NCI-H1417 (cell line): Measurements from ENCODE around the gene GLB1L.

Experiments
- DNase-seq, 3 experiments: peaks; one replicate each; lab custom pipeline; 2025; lab: John Stamatoyannopoulos, UW

Gene GLB1L

DNA sequence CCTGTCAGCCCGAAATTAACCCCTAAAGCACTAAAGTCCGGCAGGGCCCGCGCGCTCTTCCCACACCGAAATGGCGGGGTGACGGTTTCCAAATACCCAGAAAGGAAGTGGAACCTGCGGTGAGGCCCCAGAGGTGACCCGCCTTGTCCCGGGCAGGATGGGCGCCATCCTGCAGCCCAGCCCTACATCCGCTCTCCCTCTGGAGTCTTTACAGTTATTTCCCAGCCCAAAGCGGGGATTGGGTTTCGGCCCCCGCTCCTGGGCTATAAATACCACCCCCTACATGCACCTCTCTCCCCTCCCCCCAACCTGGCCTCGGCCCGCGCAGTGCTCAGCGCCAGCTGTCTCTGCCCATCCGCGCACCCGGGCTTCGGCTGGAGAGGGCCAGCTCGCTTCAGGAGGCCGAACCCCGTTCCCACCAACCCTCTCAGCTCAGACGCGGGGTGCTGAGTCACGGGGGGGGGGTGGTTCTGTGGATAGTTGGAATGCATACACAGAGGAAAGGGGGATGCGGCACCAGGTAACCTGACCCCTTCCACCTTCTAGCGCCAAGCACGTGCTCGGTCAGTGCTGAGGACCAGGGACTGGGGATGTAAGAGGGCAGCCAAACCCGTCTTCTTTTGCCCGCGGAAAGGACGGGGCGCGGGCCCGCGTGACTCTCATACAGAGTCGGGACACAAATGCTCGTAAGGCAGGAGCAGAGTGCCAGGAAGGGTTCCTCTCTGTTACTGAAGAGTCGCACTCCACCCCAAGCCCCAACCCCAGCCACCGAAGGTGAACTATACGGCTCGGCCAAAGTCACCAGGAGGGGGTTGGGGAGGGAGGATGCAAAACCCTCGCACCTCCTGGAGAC, 7.9 kb upstream of the GLB1L start, which contains the start of gene TUBA4B:
TUBA4B (plus strand) TSS at position 344 of the 853 bp plus-strand sequence; CDS start at position 509, 165 bp downstream.
- peak in 2 of 3 experiments; percentile 36 to 51 for DNase-seq

GRCh38 chr2:219252570-219252899, 7.3 kb upstream of the GLB1L start:
- peak in 2 of 3 experiments; percentile 36 to 60 for DNase-seq

DNA sequence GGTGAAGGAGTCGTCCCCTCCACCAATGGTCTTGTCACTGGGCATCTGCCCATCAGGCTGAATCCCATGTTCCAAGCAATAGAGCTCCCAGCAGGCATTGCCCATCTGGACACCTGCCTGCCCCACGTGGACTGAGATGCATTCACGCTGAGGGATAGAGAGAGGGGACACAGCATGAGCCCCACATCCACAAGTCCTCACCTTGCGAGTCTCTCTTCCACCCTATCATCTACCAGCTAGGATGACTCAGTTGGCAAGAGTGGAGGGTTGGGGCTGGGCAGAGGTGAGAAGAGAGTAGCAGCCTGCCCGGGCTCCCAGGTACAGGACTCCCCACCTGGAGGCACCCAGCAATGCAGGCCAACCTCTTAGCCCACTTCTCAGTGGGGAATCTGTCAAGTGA, 6.8 kb upstream of the GLB1L start:
- DNase-seq = peak in 2 of 3 experiments; percentile 39 to 66

DNA sequence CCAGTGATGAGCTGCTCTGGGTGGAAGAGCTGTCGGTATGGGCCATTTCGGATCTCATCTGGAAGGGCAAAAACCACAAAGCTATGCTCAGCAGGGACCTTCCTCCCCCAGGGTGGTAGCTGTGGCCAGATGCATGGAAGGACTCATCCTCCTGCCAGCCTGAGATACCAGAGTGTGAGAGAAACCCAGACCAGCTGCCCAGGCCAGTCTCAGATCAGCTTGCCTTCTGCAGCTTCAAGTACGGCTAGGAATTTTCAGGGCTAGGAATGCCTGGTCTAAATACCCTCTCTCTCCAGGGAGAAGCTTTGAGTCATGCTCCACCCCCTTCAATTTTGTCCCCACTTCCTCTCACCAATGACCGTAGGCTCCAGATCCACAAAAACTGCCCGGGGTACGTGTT, 6.4 kb upstream of the GLB1L start:
- DNase-seq = no peak

GRCh38 chr2:219250049-219250781, 5.0 kb upstream of the GLB1L start:
- DNase-seq = no peak

GRCh38 chr2:219249203-219249980, 4.1 kb upstream of the GLB1L start:
- DNase-seq = peak in 2 of 3 experiments; percentile 80 to 92

DNA sequence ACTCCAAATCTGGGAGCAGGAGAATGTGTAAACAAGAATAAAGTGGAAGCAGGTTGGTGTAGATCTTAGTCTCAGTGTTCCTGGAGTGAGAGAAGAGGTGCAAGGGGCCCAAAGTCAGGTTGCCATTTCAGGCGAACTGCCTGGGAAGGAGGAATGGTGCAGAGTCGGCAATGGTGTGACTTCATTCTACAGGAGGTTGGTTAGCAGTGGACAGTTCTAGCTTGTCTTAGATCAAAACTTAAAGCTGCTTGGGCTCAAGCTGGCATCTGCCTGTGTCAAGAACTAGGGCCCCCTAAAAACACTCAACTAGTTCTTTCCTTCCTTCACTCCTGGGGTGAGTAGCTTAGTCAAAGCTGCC, 3.6 kb upstream of the GLB1L start:
- no peak for DNase-seq

DNA sequence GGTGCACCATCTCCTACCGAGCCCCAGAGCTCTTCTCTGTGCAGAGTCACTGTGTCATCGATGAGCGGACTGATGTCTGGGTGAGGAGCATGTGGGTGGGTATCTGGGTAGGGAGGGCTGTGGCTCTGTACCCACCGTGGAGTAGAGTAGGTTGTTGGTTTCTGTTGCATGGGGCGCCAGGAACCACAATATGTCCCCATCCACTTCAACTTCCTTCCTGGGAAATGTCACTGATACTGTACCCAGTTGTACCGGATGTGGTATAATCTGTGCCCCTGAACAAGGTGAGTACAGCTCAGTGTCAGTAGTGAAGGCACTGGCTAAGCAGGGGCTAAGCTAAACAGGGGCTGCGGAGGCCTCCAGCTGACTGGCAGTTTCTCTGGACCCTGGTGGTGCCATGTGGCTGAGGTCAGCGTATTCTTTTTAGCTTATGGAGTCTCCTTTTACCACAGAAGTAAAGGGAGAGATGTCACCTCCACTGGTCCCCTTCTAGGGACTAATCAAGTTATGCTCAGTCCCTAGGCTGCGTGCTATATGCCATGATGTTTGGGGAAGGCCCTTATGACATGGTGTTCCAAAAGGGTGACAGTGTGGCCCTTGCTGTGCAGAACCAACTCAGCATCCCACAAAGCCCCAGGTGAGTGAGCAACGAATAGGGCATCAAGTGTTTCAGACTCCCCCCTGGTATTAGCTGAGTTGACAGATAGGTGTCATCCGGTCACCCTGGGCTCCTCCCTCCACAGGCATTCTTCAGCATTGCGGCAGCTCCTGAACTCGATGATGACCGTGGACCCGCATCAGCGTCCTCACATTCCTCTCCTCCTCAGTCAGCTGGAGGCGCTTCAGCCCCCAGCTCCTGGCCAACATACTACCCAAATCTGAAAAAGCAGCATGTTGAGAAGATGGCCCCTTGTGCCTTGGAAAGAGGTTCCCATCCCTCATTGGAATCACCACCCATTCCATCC, 2.7 kb upstream of the GLB1L start:
- no peak for DNase-seq

DNA sequence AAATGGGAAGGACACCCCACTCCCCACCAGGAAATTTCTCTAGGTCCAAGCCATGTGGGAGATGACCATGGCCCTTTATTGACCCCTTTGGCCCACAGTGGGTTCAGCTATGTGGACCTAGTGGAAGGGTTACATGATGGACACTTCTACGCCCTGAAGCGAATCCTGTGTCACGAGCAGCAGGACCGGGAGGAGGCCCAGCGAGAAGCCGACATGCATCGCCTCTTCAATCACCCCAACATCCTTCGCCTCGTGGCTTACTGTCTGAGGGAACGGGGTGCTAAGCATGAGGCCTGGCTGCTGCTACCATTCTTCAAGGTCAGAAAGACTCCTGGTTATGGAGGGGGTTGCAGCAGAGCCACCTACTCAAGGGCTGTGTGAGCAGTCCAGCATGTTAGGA, 1.3 kb upstream of the GLB1L start:
- DNase-seq = no peak

DNA sequence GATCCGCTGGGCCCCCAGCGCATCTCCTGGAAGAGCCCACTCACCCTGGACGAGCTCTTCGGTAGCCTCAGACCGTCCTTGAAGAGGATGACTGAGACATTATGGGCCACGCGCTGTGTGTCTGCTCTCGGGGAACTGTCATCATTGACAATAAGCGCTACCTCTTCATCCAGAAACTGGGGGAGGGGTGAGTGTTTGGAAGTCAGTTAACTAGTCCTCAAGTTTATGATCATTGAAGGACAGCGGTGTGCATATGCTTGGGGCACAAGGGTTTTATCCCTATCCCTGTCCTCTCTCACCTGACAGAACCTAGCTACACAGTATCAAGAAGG, 621 bp upstream of the GLB1L start:
- peak in 1 of 3 experiments; percentile 41 for DNase-seq

DNA sequence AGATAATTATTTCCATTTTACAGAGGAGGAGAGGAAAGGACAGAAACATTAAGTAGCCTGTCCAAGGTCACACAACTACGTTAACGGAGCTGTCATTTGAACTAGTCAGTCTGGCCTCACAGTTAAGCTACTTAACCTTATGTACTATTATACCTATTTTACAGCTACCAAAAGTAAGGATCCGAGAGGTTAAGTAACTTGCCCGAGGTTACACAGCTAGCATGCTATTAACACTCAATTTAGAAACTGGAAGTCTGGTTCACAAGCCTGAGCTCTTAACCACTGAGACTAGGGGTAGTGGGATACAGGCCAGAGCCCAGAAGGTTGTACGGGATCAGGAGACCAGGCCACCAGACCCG, 476 bp downstream of the GLB1L start:
- DNase-seq = no peak

GRCh38 chr2:219243291-219243761, 1.9 kb downstream of the GLB1L start:
- DNase-seq = no peak

- DNase-seq = no peak
These were observed 10.9 kb downstream of the GLB1L start for GRCh38 chr2:219234331-219234730.

GRCh38 chr2:219230059-219230540, 15.1 kb downstream of the GLB1L start:
- DNase-seq = peak in 2 of 3 experiments; percentile 59 to 67

DNA sequence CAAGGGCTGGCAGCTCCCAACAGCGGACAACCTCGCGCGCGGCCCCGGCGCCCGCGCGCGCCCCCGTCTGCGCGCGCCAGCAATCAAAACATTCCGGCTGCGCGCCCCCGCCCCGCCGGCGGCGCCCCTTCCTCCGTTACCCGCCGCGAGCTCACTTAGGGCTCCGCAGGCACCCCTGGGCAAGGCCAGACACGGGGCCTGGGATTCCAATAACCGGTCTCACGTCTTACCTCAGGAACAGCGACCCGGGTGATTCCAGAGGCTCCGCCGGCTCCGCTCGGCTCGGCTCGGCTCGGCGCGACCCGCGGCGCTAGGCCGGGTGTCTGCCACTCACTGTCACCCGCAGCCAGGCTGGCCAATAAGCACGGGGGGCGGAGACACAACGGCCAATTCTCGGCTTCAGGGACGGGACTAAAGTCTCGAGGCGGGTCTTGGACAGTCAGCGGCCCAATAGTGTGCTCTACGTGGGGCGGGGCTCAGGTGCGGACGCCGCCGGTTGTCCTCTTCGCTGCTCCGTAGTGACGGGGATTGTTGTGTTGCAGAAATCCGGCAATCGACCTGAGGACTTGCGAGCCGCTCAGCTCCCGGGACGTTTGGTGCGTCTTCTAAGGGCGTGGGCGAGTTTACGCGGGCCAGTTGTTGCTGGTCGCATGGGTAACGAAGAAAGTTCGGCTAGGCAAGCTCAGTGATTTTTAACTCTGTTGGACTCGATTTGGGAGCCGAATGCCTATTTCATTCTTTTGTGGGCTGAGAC, 15.8 kb downstream of the GLB1L start, which contains the start of the genes ANKZF1 and ATG9A:
ANKZF1 (plus strand) TSS at position 502 of the 754 bp plus-strand sequence. CDS start 452 bp downstream, outside the sequence.
ATG9A (minus strand) TSS at position 332 of the 754 bp plus-strand sequence. CDS start 1,612 bp downstream, outside the sequence.
- DNase-seq = peak; percentile 95 to 99 (median 98)

DNA sequence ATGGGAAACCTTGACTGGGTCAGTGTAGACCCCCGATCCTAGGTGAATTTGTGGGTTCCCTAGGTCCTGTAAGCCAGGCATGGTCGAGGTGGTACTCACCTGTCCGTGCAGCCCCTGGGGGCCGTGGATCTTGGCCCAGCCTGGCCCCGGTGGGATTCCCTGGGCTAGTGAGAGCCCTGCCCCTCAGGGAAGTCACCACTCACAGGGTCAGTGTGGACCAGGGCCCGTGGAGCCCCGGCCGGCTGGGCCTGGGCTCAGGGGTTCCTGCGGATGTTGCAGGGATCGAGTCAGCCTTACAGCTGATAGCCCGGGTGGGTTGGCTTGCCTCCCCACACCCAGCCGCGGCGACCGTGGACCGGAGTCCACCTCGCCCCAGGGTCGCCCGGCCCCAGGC, 16.3 kb downstream of the GLB1L start:
- DNase-seq = peak in 1 of 3 experiments; percentile 37

DNA sequence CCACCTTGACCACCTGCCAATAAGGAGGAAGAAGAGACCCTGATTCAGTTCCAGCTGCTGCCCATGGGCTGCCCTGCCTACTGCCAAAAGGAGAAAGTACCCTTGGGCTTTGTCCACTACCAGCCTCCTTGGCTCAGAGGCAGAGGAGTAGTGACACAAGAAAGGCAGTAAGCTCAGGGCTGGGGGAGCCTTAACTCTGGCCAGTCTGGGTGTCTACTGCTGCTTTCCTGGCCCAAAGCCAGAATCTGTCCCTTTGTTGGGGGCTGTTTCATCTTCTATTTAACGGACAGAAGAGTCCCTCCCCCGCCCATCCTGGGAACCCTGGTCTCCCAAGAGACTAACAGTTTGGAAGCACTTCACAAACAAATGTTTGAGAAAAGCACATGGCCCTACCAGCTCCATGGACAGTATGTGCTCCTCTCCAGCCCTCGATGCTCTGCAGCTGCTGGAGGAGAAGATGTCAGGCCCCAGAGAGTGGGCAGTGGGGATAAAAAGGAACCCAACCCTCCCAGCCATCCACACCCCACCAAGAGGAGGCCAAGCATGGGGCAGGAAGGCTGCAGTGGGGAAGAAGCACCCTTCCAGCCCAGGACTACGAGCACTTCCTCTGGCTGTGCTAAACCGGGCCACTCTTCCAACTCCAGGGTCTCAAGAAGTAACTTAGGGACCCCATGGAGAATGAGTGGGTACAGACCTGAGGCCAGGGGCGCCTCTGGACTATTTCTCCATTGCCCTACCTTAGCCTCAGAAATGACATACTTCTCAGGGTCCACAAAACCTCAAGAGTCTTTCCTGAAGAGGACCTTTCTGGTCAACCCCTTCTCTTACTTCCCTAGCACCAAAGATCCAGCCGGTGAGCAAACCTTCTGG, 17.0 kb downstream of the GLB1L start:
- DNase-seq = no peak

DNA sequence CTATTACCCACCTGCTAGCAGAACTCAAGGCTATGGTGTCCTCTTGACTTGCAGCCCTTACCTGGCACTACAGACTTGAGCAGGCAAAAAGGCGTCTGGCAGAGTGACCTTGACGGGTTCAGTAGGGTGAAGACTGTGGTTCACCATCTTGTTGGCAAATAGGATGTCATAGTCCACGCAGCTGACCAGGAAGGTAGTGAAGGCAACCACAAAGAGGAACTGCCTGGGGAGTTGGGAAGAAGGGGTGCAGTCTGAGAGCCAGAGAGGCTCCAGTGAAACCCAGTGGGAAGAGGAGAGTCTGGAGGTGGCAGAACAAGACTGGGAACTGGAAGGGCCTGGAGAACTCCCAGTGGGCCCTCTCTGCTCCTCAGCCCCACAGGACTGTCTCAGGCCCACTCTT, 19.9 kb downstream of the GLB1L start:
- no peak for DNase-seq
